Parathyroid adenoma (tissue), 2 donors: ENCODE results near the gene CNFN.

Experiments
- H2AFZ ChIP-seq: fragments of 300-600 bp; sonication (generic); one replicate; pipeline ENCODE4 v1.7.0; 2017; ENCODE audit warnings: antibody characterized with exemption, mild to moderate bottlenecking
- H3K27ac ChIP-seq: fragments of 300-600 bp; sonication (generic); one replicate; pipeline ENCODE4 v1.7.0; 2017
- H3K27me3 ChIP-seq: fragments of 300-600 bp; sonication (generic); one replicate; pipeline ENCODE4 v1.7.0; 2017; ENCODE audit warnings: low read length; ENCODE audit not compliant: control insufficient read depth, insufficient read depth
- H3K36me3 ChIP-seq: fragments of 300-600 bp; sonication (generic); one replicate; pipeline ENCODE4 v1.7.0; 2017; ENCODE audit warnings: low read length; ENCODE audit not compliant: control insufficient read depth, insufficient read depth
- H3K4me1 ChIP-seq: fragments of 300-600 bp; sonication (generic); one replicate; pipeline ENCODE4 v1.7.0; 2017; ENCODE audit warnings: control low read depth
- H3K4me2 ChIP-seq: fragments of 300-600 bp; sonication (generic); one replicate; pipeline ENCODE4 v1.7.0; 2017; ENCODE audit warnings: low read length
- H3K4me3 ChIP-seq: fragments of 300-600 bp; sonication (generic); one replicate; pipeline ENCODE4 v1.7.0; 2017; ENCODE audit warnings: low read depth, low read length
- H3K79me2 ChIP-seq: fragments of 300-600 bp; sonication (generic); one replicate; pipeline ENCODE4 v1.7.0; 2017; ENCODE audit warnings: control low read depth
- H3K9ac ChIP-seq: fragments of 300-600 bp; sonication (generic); one replicate; pipeline ENCODE4 v1.7.0; 2017; ENCODE audit warnings: mild to moderate bottlenecking
- H3K9me3 ChIP-seq: fragments of 300-600 bp; sonication (generic); one replicate; pipeline ENCODE4 v1.7.0; 2017; ENCODE audit warnings: low read length; ENCODE audit not compliant: control insufficient read depth
- CTCF ChIP-seq: fragments of 300-600 bp; sonication (generic); IDR thresholded peaks from one replicate; pipeline ENCODE4 v1.7.0; 2017; ENCODE audit warnings: antibody characterized with exemption, mild to moderate bottlenecking
- donor health status: primary hyperparathyroidism.

CNFN gene

DNA sequence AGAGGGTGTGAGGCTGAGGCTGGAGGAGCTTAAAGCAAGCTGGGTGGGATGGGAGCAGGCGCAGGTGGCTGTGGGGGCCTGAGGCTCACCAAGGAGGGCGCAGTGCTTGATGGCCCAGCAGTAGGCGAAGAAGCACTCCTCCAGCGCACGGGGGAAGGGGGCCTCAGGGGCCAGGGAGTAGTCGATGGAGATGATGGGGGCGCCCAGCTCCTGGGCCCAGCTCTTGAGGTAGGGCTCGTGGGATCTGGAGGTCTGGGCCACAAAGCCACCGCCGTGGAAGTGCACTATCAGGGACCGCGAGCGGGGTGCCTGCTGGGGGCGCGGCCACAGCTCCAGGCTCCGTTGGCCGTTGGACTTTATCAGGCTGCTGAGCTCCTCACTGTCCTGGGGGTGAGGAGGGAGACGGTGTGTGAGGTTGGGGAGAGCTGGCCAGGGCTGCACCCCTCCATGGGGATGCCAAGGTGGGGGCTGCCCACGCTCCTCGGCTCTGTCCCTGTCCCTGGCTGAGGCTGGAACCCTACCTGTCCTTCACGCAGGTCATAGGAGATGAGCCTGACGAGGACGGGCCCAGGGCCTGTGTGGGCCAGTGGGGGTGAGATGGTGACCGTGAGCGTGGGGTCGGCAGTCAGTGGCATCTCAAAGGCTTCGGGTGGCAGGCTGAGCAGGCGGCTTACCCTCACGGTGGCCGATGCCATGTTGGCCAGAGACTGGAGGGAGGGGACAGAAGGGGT is 17.2 kb upstream of the CNFN start:
- no peak overlapping the region for H3K4me3 ChIP-seq
- peaks cover 10% of the 10 kb centered on the region for H3K4me1 ChIP-seq
- no peak overlapping the region for H3K9ac ChIP-seq
- no peak overlapping the region for H2AFZ ChIP-seq
- H3K9me3 ChIP-seq, result no peaks in the 10 kb centered on the region
- H3K36me3 ChIP-seq, result no peaks in the 10 kb centered on the region
- H3K27me3 ChIP-seq, result no peaks in the 10 kb centered on the region
- H3K79me2 ChIP-seq, result no peaks in the 10 kb centered on the region
- no peak overlapping the region for H3K4me2 ChIP-seq
- no peak overlapping the region for H3K27ac ChIP-seq
- TF ChIP-seq CTCF, result no peak

- no peak overlapping the region for H3K9ac ChIP-seq
- H3K27ac ChIP-seq, result no peak overlapping the region
- no peaks in the 10 kb centered on the region for H3K79me2 ChIP-seq
- H3K36me3 ChIP-seq, result no peaks in the 10 kb centered on the region
- peaks cover 10% of the 10 kb centered on the region for H3K4me1 ChIP-seq
- no peak overlapping the region for H3K4me2 ChIP-seq
- no peaks in the 10 kb centered on the region for H3K9me3 ChIP-seq
- no peak overlapping the region for H3K4me3 ChIP-seq
- no peaks in the 10 kb centered on the region for H3K27me3 ChIP-seq
- no peak overlapping the region for H2AFZ ChIP-seq
- TF ChIP-seq CTCF, result no peak
Observed at GRCh38 chr19:42406111-42406510, 16.0 kb upstream of the CNFN start.

DNA sequence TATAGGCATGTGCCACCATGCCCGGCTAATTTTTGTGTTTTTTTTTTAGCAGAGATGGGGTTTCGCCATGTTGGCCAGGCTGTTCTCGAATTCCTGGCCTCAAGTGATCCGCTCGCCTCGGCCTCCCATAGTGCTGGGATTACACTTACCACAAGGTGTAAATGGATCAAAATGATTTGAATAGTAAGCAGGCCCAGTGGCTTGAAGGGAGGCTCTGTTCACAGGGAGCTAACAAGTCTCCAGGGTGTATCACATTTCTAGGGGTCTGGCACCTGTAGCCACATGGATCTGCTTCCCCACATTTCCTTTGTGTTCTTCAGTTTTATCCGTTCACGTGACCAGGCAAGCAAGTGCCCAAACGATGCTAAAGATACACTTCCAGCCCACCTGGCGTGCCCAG is 13.5 kb upstream of the CNFN start:
- Histone ChIP-seq H3K27me3 (no peaks in the 10 kb centered on the region), H3K4me1 (no peaks in the 10 kb centered on the region), H3K4me3 (no peak overlapping the region), H3K27ac (no peak overlapping the region), H3K4me2 (no peak overlapping the region), H3K9ac (no peak overlapping the region), H3K36me3 (no peaks in the 10 kb centered on the region), H2AFZ (no peak overlapping the region), H3K79me2 (no peaks in the 10 kb centered on the region), H3K9me3 (no peaks in the 10 kb centered on the region)
- no peak for TF ChIP-seq CTCF

DNA sequence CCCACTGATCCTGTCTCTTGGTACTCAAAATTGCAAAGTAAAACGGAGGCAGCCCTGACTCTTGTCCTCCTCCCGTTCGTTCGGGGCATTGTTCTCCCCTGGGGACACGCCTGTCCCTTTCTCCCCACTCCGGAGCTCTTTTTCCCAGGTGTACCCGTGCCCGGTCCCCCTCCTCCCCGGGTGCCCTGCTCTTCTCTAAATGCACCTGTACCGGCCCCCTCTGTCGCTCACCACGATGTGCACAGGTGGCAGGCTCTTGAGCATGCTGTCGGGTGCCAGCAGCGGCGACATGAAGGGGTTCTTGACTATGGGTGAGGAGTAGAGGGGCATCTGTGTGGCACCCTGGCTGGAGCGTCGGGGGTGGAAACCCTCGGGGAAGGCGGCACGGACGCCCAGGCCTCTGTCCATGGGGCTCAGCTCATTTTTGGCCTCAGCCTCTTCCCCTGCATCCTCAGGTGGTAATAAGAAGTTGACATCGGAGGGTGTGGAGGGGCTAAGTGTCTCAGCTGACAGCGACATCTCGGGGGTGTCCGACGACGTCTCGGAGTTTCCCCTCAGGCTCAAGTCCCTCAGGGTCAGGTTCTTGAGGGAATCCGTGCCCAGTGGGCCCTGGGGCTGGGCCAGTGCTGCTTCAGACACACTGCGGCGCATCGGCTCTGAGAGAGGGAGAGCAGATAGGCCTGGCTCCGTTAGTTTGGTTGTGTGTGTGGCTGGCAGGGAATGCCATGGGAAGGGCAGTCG is 12.4 kb upstream of the CNFN start:
- H3K4me3 ChIP-seq, result no peak overlapping the region
- no peak overlapping the region for H3K27ac ChIP-seq
- H3K36me3 ChIP-seq, result no peaks in the 10 kb centered on the region
- H3K4me2 ChIP-seq, result peak overlapping the region; percentile 57
- H3K27me3 ChIP-seq, result no peaks in the 10 kb centered on the region
- H3K9me3 ChIP-seq, result no peaks in the 10 kb centered on the region
- no peak overlapping the region for H3K9ac ChIP-seq
- H3K79me2 ChIP-seq, result no peaks in the 10 kb centered on the region
- peak overlapping the region; percentile 94 for H2AFZ ChIP-seq
- H3K4me1 ChIP-seq, result peaks cover 4% of the 10 kb centered on the region
- no peak for TF ChIP-seq CTCF
